CD14-positive monocyte (primary cell): ENCODE measurements around the gene FAM241B. TPM values are rescaled to one million over a fixed set of nuclear protein-coding genes. Genes with fewer than 3 reads are reported as not detected.

Experiments
- DNase-seq, 3 donors: peaks; one replicate each; pipeline ENCODE4 v3.0.0-alpha.2; 2011 to 2022
- H2AFZ ChIP-seq: 2 replicates; pipeline ENCODE4 v1.6.0; 2012; ENCODE audit warnings: mild to moderate bottlenecking, low read depth, low read length, inconsistent platforms; ENCODE audit not compliant: insufficient read depth, poor library complexity, severe bottlenecking
- H3K27ac ChIP-seq, 2 donors: 1 replicate in 1 of 2; 2 replicates in 1 of 2; pipeline ENCODE4 v1.5.1; 2012 to 2013; ENCODE audit warnings: low read length in 2 of 2, control low read depth in 1 of 2, inconsistent platforms in 1 of 2, low read depth in 1 of 2, mild to moderate bottlenecking in 1 of 2
- H3K27me3 ChIP-seq, 2 donors: one replicate each; pipeline versions ENCODE4 v1.6.0 to v1.6.1; 2011 to 2013; ENCODE audit warnings: low read length in 2 of 2; ENCODE audit not compliant: control insufficient read depth in 2 of 2, insufficient read depth in 2 of 2
- H3K36me3 ChIP-seq, 2 donors: replicated peaks in 1 of 2; 1 replicate in 1 of 2; 2 replicates in 1 of 2; pipeline versions ENCODE4 v1.5.1 to v1.6.1; 2012 to 2013; ENCODE audit warnings: low read length in 2 of 2, control low read depth in 1 of 2, inconsistent platforms in 1 of 2, mild to moderate bottlenecking in 1 of 2; ENCODE audit not compliant: insufficient read depth in 2 of 2, control insufficient read depth in 1 of 2
- H3K4me1 ChIP-seq, 2 donors: 1 replicate in 1 of 2; 2 replicates in 1 of 2; pipeline versions ENCODE4 v1.5.1 to v1.6.1; 2012 to 2013; ENCODE audit warnings: low read length in 2 of 2, control low read depth in 1 of 2, inconsistent platforms in 1 of 2, mild to moderate bottlenecking in 1 of 2, moderate library complexity in 1 of 2; ENCODE audit not compliant: insufficient read depth in 2 of 2, control insufficient read depth in 1 of 2
- H3K4me2 ChIP-seq: replicated peaks from 2 replicates; pipeline ENCODE3; 2012; ENCODE audit warnings: low read length, moderate library complexity, mild to moderate bottlenecking; ENCODE audit not compliant: poor library complexity, severe bottlenecking; ENCODE audit errors: extremely low read depth
- H3K4me3 ChIP-seq, 3 experiments: fragments of 200-600 bp in 1 of 3; sonication (generic) in 1 of 3; replicated peaks in 1 of 3; 1 replicate in 2 of 3; 2 replicates in 1 of 3; pipeline ENCODE4 v1.5.1; 2011 to 2013; ENCODE audit warnings: low read length in 3 of 3, mild to moderate bottlenecking in 3 of 3, control low read depth in 2 of 3, low read depth in 2 of 3, inconsistent platforms in 1 of 3, moderate library complexity in 1 of 3
- H3K79me2 ChIP-seq: 2 replicates; pipeline ENCODE4 v1.6.0; 2012; ENCODE audit warnings: mild to moderate bottlenecking, control low read depth, inconsistent platforms, low read length, moderate library complexity; ENCODE audit not compliant: insufficient read depth
- H3K9ac ChIP-seq: 2 replicates; pipeline ENCODE4 v1.6.0; 2017; ENCODE audit warnings: low read length, mild to moderate bottlenecking; ENCODE audit not compliant: insufficient read depth, poor library complexity, severe bottlenecking
- H3K9me3 ChIP-seq, 2 donors: replicated peaks in 1 of 2; 1 replicate in 1 of 2; 2 replicates in 1 of 2; pipeline versions ENCODE4 v1.5.1 to v1.6.1; 2012 to 2013; ENCODE audit warnings: low read length in 2 of 2, control low read depth in 1 of 2; ENCODE audit not compliant: control insufficient read depth in 1 of 2, insufficient read depth in 1 of 2
- H4K20me1 ChIP-seq: 2 replicates; pipeline ENCODE4 v1.6.0; 2012; ENCODE audit warnings: mild to moderate bottlenecking, low read length, control low read depth, moderate library complexity; ENCODE audit not compliant: insufficient read depth
- H3K27ac Mint-ChIP-seq, 7 donors: one replicate each; pipeline ENCODE4 v1.8.0; 2020; ENCODE audit warnings: mild to moderate bottlenecking in 7 of 7, mixed read lengths in 7 of 7, moderate library complexity in 6 of 7, inconsistent platforms in 2 of 7
- H3K27me3 Mint-ChIP-seq, 3 donors: one replicate each; pipeline ENCODE4 v1.8.0; 2021 to 2022; ENCODE audit warnings: low read depth in 3 of 3, mild to moderate bottlenecking in 3 of 3, mixed read lengths in 3 of 3, moderate library complexity in 3 of 3, inconsistent platforms in 1 of 3
- H3K36me3 Mint-ChIP-seq, 2 donors: one replicate each; pipeline ENCODE4 v1.8.0; 2020; ENCODE audit warnings: mixed read lengths in 2 of 2, inconsistent platforms in 1 of 2, mild to moderate bottlenecking in 1 of 2
- H3K4me1 Mint-ChIP-seq: one replicate; pipeline ENCODE4 v1.8.0; 2020; ENCODE audit warnings: mild to moderate bottlenecking, mixed read lengths
- H3K4me3 Mint-ChIP-seq, 2 donors: one replicate each; pipeline ENCODE4 v1.8.0; 2020; ENCODE audit warnings: mild to moderate bottlenecking in 2 of 2, mixed read lengths in 2 of 2, moderate library complexity in 1 of 2
- H3K9me3 Mint-ChIP-seq, 7 donors: one replicate each; pipeline ENCODE4 v1.8.0; 2020 to 2022; ENCODE audit warnings: mixed read lengths in 7 of 7, mild to moderate bottlenecking in 6 of 7, moderate library complexity in 6 of 7, inconsistent platforms in 2 of 7
- WGBS: methylation state at CpG from one replicate; pipeline ENCODE4 v1.1.5; 2013; ENCODE audit warnings: missing lambda C conversion rate; ENCODE audit not compliant: insufficient coverage; 5-methylcytosine and 5-hydroxymethylcytosine counted together
- intact Hi-C, 2 donors: fragments of 100-400 bp; cut with micrococcal nuclease; formaldehyde crosslinking; loops; one replicate each; pipeline versions ENCODE4 v1.15.0 to v1.15.1; 2023
- polyA plus RNA-seq, 3 donors: library from polyadenylated mRNA; depleted of rRNA in 1 of 3; unstranded in 2 of 3; stranded (reverse) in 1 of 3; fragments of 300-500 nt in 2 of 3; fragments of >200 nt in 1 of 3; fragmentation: Illumina TruSeq in 2 of 3; gene quantifications; 1 replicate in 2 of 3; 2 replicates in 1 of 3; pipeline ENCODE4 v1.2.3, GENCODE V29; 2012 to 2021
- TF ChIP-seq, protein P1 (sequence below): fragments of 200-600 bp; IDR thresholded peaks from one replicate; pipeline ENCODE4 v1.8.0; 2022; ENCODE audit warnings: antibody characterized with exemption, mild to moderate bottlenecking

FAM241B gene
- polyA plus RNA-seq, 3 donors: not detected

DNA sequence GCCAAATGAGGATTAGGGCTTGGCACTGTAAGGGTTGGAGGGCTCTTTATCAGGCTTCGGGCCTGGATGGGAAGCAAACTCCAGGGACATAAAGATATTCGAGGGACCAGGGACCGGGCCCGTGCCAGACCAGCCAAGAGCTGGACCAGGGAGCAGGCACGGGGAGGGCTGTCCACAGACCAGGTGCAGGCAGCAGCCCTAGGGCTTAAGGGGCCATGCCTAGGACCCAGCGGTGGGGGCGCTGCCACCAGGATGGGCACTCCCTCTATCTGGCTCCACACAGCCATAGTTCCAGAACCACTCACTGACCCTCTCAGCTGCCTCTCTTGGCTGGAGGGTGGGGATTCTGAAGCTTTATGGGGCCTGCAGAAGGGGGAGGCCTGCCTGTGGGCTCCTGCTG is 32.9 kb downstream of the FAM241B start:
- no peaks in the 10 kb centered on the region for H4K20me1 ChIP-seq
- H3K9me3 Mint-ChIP-seq: peaks cover 0 to 4% (median 0%) of the 10 kb centered on the region in 7 donors
- H3K4me3 Mint-ChIP-seq: no peak overlapping the region
- no peak overlapping the region for H2AFZ ChIP-seq
- H3K79me2 ChIP-seq: no peaks in the 10 kb centered on the region
- intact Hi-C loops: no loop called here
- no peaks in the 10 kb centered on the region for H3K36me3 Mint-ChIP-seq
- no peak for DNase-seq
- H3K9me3 ChIP-seq: no peaks in the 10 kb centered on the region
- H3K4me1 ChIP-seq: no peaks in the 10 kb centered on the region
- H3K27ac ChIP-seq: no peak overlapping the region
- no peak overlapping the region for H3K4me2 ChIP-seq
- H3K27me3 ChIP-seq: no peaks in the 10 kb centered on the region
- no peak overlapping the region for H3K9ac ChIP-seq
- WGBS: 89% methylated on average over 5 of the region's 7 CpGs
- peaks cover 2 to 13% (median 11%) of the 10 kb centered on the region in 3 donors for H3K27me3 Mint-ChIP-seq
- H3K36me3 ChIP-seq: no peaks in the 10 kb centered on the region
- H3K27ac Mint-ChIP-seq: no peak overlapping the region
- H3K4me3 ChIP-seq: no peak overlapping the region
- H3K4me1 Mint-ChIP-seq: no peaks in the 10 kb centered on the region
- TF ChIP-seq, protein P1, sequence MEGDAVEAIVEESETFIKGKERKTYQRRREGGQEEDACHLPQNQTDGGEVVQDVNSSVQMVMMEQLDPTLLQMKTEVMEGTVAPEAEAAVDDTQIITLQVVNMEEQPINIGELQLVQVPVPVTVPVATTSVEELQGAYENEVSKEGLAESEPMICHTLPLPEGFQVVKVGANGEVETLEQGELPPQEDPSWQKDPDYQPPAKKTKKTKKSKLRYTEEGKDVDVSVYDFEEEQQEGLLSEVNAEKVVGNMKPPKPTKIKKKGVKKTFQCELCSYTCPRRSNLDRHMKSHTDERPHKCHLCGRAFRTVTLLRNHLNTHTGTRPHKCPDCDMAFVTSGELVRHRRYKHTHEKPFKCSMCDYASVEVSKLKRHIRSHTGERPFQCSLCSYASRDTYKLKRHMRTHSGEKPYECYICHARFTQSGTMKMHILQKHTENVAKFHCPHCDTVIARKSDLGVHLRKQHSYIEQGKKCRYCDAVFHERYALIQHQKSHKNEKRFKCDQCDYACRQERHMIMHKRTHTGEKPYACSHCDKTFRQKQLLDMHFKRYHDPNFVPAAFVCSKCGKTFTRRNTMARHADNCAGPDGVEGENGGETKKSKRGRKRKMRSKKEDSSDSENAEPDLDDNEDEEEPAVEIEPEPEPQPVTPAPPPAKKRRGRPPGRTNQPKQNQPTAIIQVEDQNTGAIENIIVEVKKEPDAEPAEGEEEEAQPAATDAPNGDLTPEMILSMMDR: no peak

DNA sequence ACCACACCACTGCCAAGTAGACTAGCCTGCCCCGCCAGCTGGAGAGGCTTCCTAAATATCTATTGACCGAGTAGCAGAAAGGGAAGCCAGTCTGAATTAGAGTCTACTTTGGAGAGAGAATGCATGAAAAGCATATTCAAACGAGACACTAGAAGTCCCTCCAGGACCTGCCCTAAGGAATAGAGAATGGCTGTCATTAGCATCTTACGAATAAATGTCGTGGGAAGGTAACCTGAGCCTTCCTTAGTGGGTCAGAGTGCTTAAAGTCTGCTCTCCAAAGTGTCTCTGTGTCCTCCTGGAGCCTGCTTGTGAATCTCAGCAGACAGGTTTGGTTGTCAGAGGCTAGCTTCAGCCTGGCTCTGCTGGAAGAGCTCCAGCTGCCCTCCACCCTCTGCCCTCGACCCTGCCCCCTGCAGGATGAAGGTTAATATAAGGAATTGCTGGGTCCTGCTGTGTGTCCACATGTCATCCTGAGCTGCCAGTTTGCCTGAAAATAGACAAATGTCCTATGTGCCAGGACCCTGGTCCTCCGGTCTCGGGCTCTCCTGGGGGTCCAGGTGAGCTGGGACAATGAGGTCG is 33.4 kb downstream of the FAM241B start:
- Histone ChIP-seq H3K9me3 (no peaks in the 10 kb centered on the region), H3K4me1 (no peaks in the 10 kb centered on the region), H2AFZ (no peak overlapping the region), H3K79me2 (no peaks in the 10 kb centered on the region), H3K4me2 (no peak overlapping the region), H3K9ac (no peak overlapping the region), H3K27me3 (no peaks in the 10 kb centered on the region), H4K20me1 (no peaks in the 10 kb centered on the region), H3K27ac (no peak overlapping the region), H3K4me3 (no peak overlapping the region), H3K36me3 (no peaks in the 10 kb centered on the region)
- peaks cover 2 to 15% (median 7%) of the 10 kb centered on the region in 3 donors for H3K27me3 Mint-ChIP-seq
- no peak for DNase-seq
- no peak overlapping the region for H3K4me3 Mint-ChIP-seq
- H3K9me3 Mint-ChIP-seq: peaks cover 0 to 4% (median 0%) of the 10 kb centered on the region in 7 donors
- 77% methylated on average over 6 of the region's 9 CpGs for WGBS
- H3K27ac Mint-ChIP-seq: no peak overlapping the region
- intact Hi-C loops: no loop called here
- TF ChIP-seq, protein P1: no peak
- H3K36me3 Mint-ChIP-seq: no peaks in the 10 kb centered on the region
- H3K4me1 Mint-ChIP-seq: no peaks in the 10 kb centered on the region
